ENCODE measurements around the gene LTBP3.

Gene LTBP3

GRCh38 chr11:65492637-65493366 is 65.4 kb downstream of the LTBP3 start:
- in situ Hi-C loops (cut with HindIII; ENCODE audit: low pct_ligation_motif_present, low pct_unique_long_range_greater_than_20kb, low sequenced_read_pairs), result loop anchor here (10.0 kb wide), 1 partner anchor 68 kb away; the partner anchor contains the start of gene NEAT1
- DNase-seq, result peak; percentile 87

- in situ Hi-C loops (cut with HindIII; ENCODE audit: low pct_ligation_motif_present, low pct_unique_long_range_greater_than_20kb, low sequenced_read_pairs), result loop anchor here (10.0 kb wide), 1 partner anchor 68 kb away; the partner anchor contains the start of gene NEAT1
- no peak for DNase-seq
These were observed 65.8 kb downstream of the LTBP3 start for GRCh38 chr11:65492387-65492636.

GRCh38 chr11:65491614-65492386 is 66.4 kb downstream of the LTBP3 start:
- peak; percentile 79 for DNase-seq
- in situ Hi-C loops (cut with HindIII; ENCODE audit: low pct_ligation_motif_present, low pct_unique_long_range_greater_than_20kb, low sequenced_read_pairs), result loop anchor here (10.0 kb wide), 1 partner anchor 67 kb away; the partner anchor contains the start of gene NEAT1

- DNase-seq, result no peak
- in situ Hi-C loops (cut with HindIII; ENCODE audit: low pct_ligation_motif_present, low pct_unique_long_range_greater_than_20kb, low sequenced_read_pairs), result loop anchor here (10.0 kb wide), 1 partner anchor 66 kb away; the partner anchor contains the start of gene NEAT1
These were observed 67.0 kb downstream of the LTBP3 start for GRCh38 chr11:65491163-65491465.

- DNase-seq, result peak; percentile 24
- in situ Hi-C loops (cut with HindIII; ENCODE audit: low pct_ligation_motif_present, low pct_unique_long_range_greater_than_20kb, low sequenced_read_pairs), result loop anchor here (10.0 kb wide), 1 partner anchor 65 kb away; the partner anchor contains the start of gene NEAT1
These were observed 68.3 kb downstream of the LTBP3 start for GRCh38 chr11:65489706-65490320.

GRCh38 chr11:65489035-65489705 is 69.0 kb downstream of the LTBP3 start:
- DNase-seq, result no peak
- in situ Hi-C loops (cut with HindIII; ENCODE audit: low pct_ligation_motif_present, low pct_unique_long_range_greater_than_20kb, low sequenced_read_pairs), result no loop called here

All from ACHN (cell line).